ENCODE results near the gene OMA1. TPM values are rescaled to one million over a fixed set of nuclear protein-coding genes. Genes with fewer than 3 reads are reported as not detected.

OMA1 gene
- total and polyA plus RNA-seq, 5 donors, result 19.8 to 32.3 (median 26.6) TPM

DNA sequence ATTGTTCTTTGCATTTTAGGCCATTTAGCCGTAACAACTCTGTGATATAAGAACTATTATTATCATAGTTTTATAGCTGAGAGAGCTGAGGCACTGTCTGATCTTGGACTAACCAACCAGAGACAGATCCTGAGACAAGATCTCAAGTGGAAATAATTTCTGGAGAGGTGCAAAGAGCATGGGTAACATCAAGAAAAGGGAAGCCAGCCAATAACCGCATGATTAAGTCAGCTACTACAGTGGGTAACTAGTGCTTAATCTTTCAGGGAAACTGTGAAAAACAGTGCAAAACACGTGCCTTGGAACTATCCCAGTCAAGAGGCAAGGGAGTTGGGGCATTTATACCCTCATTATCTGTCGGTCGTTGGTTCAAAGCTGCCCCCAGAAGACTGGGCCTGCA is 105.8 kb downstream of the OMA1 start:
- Histone ChIP-seq H3K27me3 (ENCODE audit: control insufficient read depth, insufficient read depth) (no peaks in the 10 kb centered on the region), H3K27ac (ENCODE audit: low read length) (no peak overlapping the region), H3K4me1 (ENCODE audit: control insufficient read depth, insufficient read depth, low read length) (no peaks in the 10 kb centered on the region), H3K9me3 (ENCODE audit: control insufficient read depth, low read length) (no peaks in the 10 kb centered on the region), H3K4me3 (ENCODE audit: low read length) (no peak overlapping the region)
- no peak for ATAC-seq
- WGBS, result 66% methylated on average over 5 of the region's 5 CpGs
- intact Hi-C loops (cut with DNase I), result no loop called here
- no peak for DNase-seq

DNA sequence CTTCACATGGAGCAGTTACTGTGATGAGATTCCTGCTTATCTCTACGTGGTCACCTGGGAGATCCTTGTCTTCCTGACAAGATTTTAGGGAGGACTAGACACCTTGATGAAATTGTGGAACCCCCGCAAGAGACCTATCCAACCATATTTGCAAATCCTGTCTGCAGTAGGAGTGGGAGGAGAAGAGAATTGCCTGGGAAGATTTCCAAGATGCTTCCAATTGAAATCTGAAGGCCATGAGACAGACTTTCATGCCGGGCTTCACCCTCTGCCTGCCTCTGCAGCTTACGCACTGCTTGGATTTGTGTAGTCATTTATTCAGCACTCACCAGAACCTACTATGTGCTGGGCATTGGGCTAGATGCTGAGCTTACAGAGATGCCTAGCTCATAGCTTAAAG is 106.6 kb downstream of the OMA1 start:
- no peak for ATAC-seq
- no peak overlapping the region for H3K4me3 ChIP-seq (ENCODE audit: low read length)
- 65% methylated on average over 4 of the region's 4 CpGs for WGBS
- no peaks in the 10 kb centered on the region for H3K27me3 ChIP-seq (ENCODE audit: control insufficient read depth, insufficient read depth)
- H3K9me3 ChIP-seq (ENCODE audit: control insufficient read depth, low read length), result no peaks in the 10 kb centered on the region
- no peaks in the 10 kb centered on the region for H3K4me1 ChIP-seq (ENCODE audit: control insufficient read depth, insufficient read depth, low read length)
- no peak for DNase-seq
- intact Hi-C loops (cut with DNase I), result no loop called here
- H3K27ac ChIP-seq (ENCODE audit: low read length), result no peak overlapping the region

DNA sequence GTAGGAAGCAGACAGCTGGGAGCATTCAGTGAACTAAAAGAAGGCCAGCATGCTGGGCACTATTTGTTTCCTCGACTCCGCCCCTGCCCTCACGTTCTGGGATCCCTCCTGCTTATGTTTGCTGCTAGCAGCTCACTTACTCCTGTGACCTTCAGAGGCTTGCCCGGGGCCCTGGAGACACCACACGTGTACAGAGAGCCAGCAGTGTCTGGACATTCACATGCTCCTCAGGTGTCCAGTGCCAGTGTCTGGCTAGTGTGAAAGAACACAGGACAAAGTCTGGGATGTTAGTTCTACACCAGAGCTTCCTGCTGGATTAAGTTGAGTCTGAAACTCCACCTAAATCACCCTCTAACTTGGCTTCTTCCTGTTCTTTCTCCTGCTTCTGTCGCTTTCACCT is 108.1 kb downstream of the OMA1 start:
- intact Hi-C loops (cut with DNase I), result no loop called here
- no peak for ATAC-seq
- no peak for DNase-seq
- Histone ChIP-seq H3K27me3 (ENCODE audit: control insufficient read depth, insufficient read depth) (no peaks in the 10 kb centered on the region), H3K4me1 (ENCODE audit: control insufficient read depth, insufficient read depth, low read length) (no peaks in the 10 kb centered on the region), H3K9me3 (ENCODE audit: control insufficient read depth, low read length) (no peaks in the 10 kb centered on the region), H3K27ac (ENCODE audit: low read length) (no peak overlapping the region), H3K4me3 (ENCODE audit: low read length) (no peak overlapping the region)
- 65% methylated on average over 6 of the region's 6 CpGs for WGBS

DNA sequence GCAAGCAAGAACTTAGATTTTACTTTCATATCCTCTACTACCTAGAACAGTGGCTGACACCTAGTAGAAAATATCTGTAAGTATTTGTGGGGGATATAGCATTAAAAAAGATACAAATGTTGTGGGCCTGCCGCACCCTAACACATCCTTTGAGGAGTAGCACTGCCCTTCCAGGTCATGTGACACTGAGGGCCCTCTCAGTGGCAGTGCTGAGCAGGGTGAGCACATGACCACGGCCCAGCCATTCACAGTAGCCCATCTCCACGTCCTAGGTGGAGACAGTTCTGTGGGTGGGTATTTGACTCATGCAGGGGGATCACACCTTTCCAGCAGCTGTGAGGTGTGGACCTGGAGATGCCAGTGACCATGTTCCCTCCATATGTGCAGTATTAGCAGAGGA is 108.9 kb downstream of the OMA1 start:
- H3K9me3 ChIP-seq (ENCODE audit: control insufficient read depth, low read length), result no peaks in the 10 kb centered on the region
- H3K27ac ChIP-seq (ENCODE audit: low read length), result no peak overlapping the region
- no peaks in the 10 kb centered on the region for H3K27me3 ChIP-seq (ENCODE audit: control insufficient read depth, insufficient read depth)
- DNase-seq (no peak), ATAC-seq (no peak)
- H3K4me3 ChIP-seq (ENCODE audit: low read length), result no peak overlapping the region
- 76% methylated on average over 3 of the region's 3 CpGs for WGBS
- intact Hi-C loops (cut with DNase I), result no loop called here
- H3K4me1 ChIP-seq (ENCODE audit: control insufficient read depth, insufficient read depth, low read length), result no peaks in the 10 kb centered on the region

DNA sequence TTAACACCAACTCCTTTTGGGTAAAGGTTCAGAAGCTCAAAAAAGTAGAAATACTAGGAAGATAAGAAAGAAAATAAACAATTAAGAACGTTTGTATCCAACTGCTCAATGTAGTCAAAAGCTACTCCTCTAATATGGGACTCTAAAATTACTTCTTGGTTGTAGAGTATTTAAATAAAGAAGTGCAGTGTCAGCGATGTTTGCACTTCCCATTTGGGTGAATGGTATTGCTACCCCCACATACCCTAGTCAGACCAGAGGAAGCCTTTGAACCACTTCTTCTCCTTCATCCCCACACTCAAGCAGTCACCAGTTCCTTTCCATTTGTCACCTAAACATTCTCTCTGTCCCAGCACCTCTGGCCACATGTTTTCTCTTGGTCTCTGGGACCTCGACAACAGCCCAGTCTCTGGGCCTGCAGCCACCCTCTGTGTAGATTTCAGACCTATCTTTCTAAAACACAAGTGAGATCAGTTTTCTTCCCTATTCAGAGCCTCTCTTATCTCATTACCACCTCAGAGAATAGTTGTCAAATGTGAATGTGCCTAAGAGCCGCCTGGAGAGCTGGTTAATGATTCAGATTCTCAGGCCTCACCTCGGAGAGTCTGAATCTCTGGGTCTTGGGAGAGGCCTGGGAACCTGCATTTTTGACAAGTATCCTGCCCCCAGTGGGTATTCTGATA is 109.8 kb downstream of the OMA1 start:
- intact Hi-C loops (cut with DNase I), result no loop called here
- H3K4me3 ChIP-seq (ENCODE audit: low read length), result no peak overlapping the region
- DNase-seq (no peak), ATAC-seq (no peak)
- no peaks in the 10 kb centered on the region for H3K4me1 ChIP-seq (ENCODE audit: control insufficient read depth, insufficient read depth, low read length)
- no peaks in the 10 kb centered on the region for H3K9me3 ChIP-seq (ENCODE audit: control insufficient read depth, low read length)
- H3K27ac ChIP-seq (ENCODE audit: low read length), result no peak overlapping the region
- H3K27me3 ChIP-seq (ENCODE audit: control insufficient read depth, insufficient read depth), result no peaks in the 10 kb centered on the region
- WGBS, result 70% methylated on average over 5 of the region's 5 CpGs

- Histone ChIP-seq H3K9me3 (ENCODE audit: control insufficient read depth, low read length) (no peaks in the 10 kb centered on the region), H3K4me3 (ENCODE audit: low read length) (no peak overlapping the region), H3K27ac (ENCODE audit: low read length) (no peak overlapping the region), H3K4me1 (ENCODE audit: control insufficient read depth, insufficient read depth, low read length) (no peaks in the 10 kb centered on the region), H3K27me3 (ENCODE audit: control insufficient read depth, insufficient read depth) (no peaks in the 10 kb centered on the region)
- ATAC-seq (no peak), DNase-seq (no peak)
- WGBS, result 63% methylated on average over 4 of the region's 4 CpGs
- intact Hi-C loops (cut with DNase I), result no loop called here
Observed at GRCh38 chr1:58435376-58435775, 111.2 kb downstream of the OMA1 start.

GRCh38 chr1:58434607-58435006 is 111.9 kb downstream of the OMA1 start:
- no peaks in the 10 kb centered on the region for H3K27me3 ChIP-seq (ENCODE audit: control insufficient read depth, insufficient read depth)
- no peaks in the 10 kb centered on the region for H3K9me3 ChIP-seq (ENCODE audit: control insufficient read depth, low read length)
- no peaks in the 10 kb centered on the region for H3K4me1 ChIP-seq (ENCODE audit: control insufficient read depth, insufficient read depth, low read length)
- H3K4me3 ChIP-seq (ENCODE audit: low read length), result no peak overlapping the region
- WGBS, result 94% methylated on average over 2 of the region's 2 CpGs
- intact Hi-C loops (cut with DNase I), result no loop called here
- ATAC-seq, result no peak
- no peak overlapping the region for H3K27ac ChIP-seq (ENCODE audit: low read length)
- no peak for DNase-seq

DNA sequence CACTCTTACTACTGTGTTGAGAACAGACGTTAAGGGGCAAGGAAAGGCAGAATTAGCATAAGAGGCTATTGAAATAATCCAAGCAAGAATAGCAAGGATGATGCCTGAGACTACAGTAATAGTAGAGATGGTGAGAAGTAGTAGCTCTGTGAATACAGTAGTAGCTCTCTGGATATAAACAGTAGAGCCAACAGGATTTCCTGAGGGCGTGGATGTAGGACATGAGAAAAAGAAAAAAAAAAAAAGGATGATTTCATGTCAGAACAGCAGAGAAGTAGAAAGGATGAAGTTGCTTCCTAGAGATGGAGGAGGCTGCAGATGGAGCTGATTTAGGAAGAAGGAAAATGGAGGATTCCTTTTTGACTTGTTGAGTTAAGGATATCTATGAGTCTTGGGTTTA is 112.3 kb downstream of the OMA1 start:
- 61% methylated on average over 2 of the region's 2 CpGs for whole genome bisulfite sequencing
- Histone ChIP-seq H3K27ac (ENCODE audit: low read length) (no peak overlapping the region), H3K27me3 (ENCODE audit: control insufficient read depth, insufficient read depth) (no peaks in the 10 kb centered on the region), H3K4me1 (ENCODE audit: control insufficient read depth, insufficient read depth, low read length) (no peaks in the 10 kb centered on the region), H3K9me3 (ENCODE audit: control insufficient read depth, low read length) (no peaks in the 10 kb centered on the region), H3K4me3 (ENCODE audit: low read length) (no peak overlapping the region)
- DNase-seq (no peak), ATAC-seq (no peak)
- intact Hi-C loops (cut with DNase I), result no loop called here

DNA sequence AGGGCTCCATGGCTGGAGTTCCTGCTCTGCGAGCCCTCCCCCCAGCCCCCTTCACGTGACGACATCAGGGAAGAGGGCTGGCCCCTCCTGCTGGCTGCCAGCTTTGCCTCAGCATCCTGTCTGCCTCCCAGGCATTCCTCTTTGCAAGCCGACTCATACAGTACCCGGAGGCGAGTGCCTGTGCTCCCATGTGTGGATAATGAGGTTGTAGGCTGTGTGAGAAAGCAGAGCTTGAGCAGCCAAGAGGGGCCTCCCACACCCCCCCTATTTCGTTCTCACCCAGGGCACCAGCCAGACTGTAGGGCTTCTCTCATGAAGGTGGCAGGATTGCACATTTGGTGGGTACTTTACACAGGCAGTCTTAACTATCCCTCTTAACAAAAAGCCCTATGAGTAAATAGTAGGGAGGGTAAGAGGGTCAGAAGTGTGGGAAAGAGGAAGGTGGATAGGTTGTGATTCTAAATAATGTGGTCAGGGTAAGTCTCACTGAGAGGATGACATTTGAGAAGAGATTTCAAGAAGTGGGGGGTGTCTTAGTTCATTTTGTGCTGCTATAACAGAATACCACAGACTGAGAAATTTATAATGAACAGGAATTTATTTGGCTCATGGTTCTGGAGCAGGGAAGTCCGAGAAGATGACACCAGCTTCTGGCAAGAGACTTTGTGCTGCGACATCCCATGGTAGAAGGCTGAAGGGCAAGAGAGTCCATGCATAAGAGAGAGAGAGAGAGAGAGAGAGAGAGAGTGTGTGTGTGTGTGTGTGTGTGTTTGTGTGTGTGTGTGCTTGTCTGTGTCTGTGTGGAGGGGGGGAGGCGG is 113.5 kb downstream of the OMA1 start:
- no peaks in the 10 kb centered on the region for H3K27me3 ChIP-seq (ENCODE audit: control insufficient read depth, insufficient read depth)
- 26% methylated on average over 10 of the region's 10 CpGs for WGBS
- ATAC-seq (peak; percentile 23 to 69), DNase-seq (peak in 1 of 3 donors; percentile 72)
- H3K27ac ChIP-seq (ENCODE audit: low read length), result no peak overlapping the region
- intact Hi-C loops (cut with DNase I), result no loop called here
- H3K9me3 ChIP-seq (ENCODE audit: control insufficient read depth, low read length), result no peaks in the 10 kb centered on the region
- H3K4me1 ChIP-seq (ENCODE audit: control insufficient read depth, insufficient read depth, low read length), result no peaks in the 10 kb centered on the region
- no peak overlapping the region for H3K4me3 ChIP-seq (ENCODE audit: low read length)

- Histone ChIP-seq H3K27ac (ENCODE audit: low read length) (no peak overlapping the region), H3K27me3 (ENCODE audit: control insufficient read depth, insufficient read depth) (no peaks in the 10 kb centered on the region), H3K4me1 (ENCODE audit: control insufficient read depth, insufficient read depth, low read length) (no peaks in the 10 kb centered on the region), H3K4me3 (ENCODE audit: low read length) (no peak overlapping the region), H3K9me3 (ENCODE audit: control insufficient read depth, low read length) (no peaks in the 10 kb centered on the region)
- DNase-seq, result no peak
- ATAC-seq, result no peak
- WGBS, result 93% methylated on average over 6 of the region's 6 CpGs
- intact Hi-C loops (cut with DNase I), result no loop called here
Observed at GRCh38 chr1:58431901-58432620, 114.5 kb downstream of the OMA1 start.
